K562 (cell line): Measurements from ENCODE around the gene ATXN3L. TPM values are rescaled to one million over a fixed set of nuclear protein-coding genes. Genes with fewer than 3 reads are reported as not detected.

Experiments used
- ATAC-seq: fragments of 200-7000 bp; cut with Tn5 transposase; 3 replicates; pipeline ENCODE4 v1.9.1; 2020; ENCODE audit warnings: moderate library complexity
- BruUV-seq: library from RNA; stranded (reverse); fragments of 400-500 nt; replicated peaks from 2 replicates; lab custom pipeline; 2021; lab: Mats Ljungman, UMichigan
- CTCF ChIA-PET: fragments of 300-600 bp; formaldehyde crosslinking; extraction: SDS; loops from one replicate; lab custom pipeline; 2021; ENCODE audit warnings: low intra/inter-chr PET ratio; lab: Yijun Ruan, JAX
- POLR2A ChIA-PET: fragments of 300-600, 350-650 bp; sonication (Branson Sonifier 250); formaldehyde crosslinking; extraction: SDS; loops from one replicate; lab custom pipeline; 2021; ENCODE audit warnings: antibody characterized with exemption, inconsistent platforms; lab: Yijun Ruan, JAX
- DNase-seq, 4 experiments: peaks; one replicate each; pipeline versions ENCODE4 v3.0.0 to v3.0.0-alpha.2; 2011 to 2018; ENCODE audit warnings: low spot score in 3 of 4, mixed read lengths in 3 of 4; ENCODE audit errors: extremely low read depth in 1 of 4
- FAIRE-seq: peaks from 2 replicates; lab custom pipeline; 2011; peaks lifted over from hg19 to GRCh38; lab: Jason Lieb, UNC
- H2AFZ ChIP-seq: 2 replicates; pipeline ENCODE4 v1.6.0; 2011; ENCODE audit warnings: low read depth, low read length, control low read depth, inconsistent platforms
- H3K27ac ChIP-seq: fragments of 200-600 bp; 3 replicates; pipeline ENCODE4 v1.8.0; 2011; ENCODE audit warnings: low read depth, mild to moderate bottlenecking, control low read depth, inconsistent platforms, low read length, moderate library complexity, mixed read lengths; ENCODE audit errors: extremely low read depth
- H3K27me3 ChIP-seq, 2 experiments: fragments of 300-600 bp in 1 of 2; 2 replicates in 1 of 2; 3 replicates in 1 of 2; pipeline versions ENCODE4 v1.6.0 to v1.8.0; 2011; ENCODE audit warnings: inconsistent platforms in 2 of 2, low read length in 2 of 2, mild to moderate bottlenecking in 1 of 2, mixed read lengths in 1 of 2, moderate library complexity in 1 of 2; ENCODE audit not compliant: control insufficient read depth in 2 of 2, insufficient read depth in 2 of 2
- H3K36me3 ChIP-seq: fragments of 300-600 bp; 3 replicates; pipeline ENCODE4 v1.8.0; 2011; ENCODE audit warnings: mild to moderate bottlenecking, low read length, inconsistent platforms; ENCODE audit not compliant: control insufficient read depth, insufficient read depth
- H3K4me1 ChIP-seq, 2 experiments: fragments of 200-600 bp in 1 of 2; replicated peaks in 1 of 2; 2 replicates in 1 of 2; 3 replicates in 1 of 2; pipeline versions ENCODE4 v1.5.1 to v1.8.0; 2011; ENCODE audit warnings: inconsistent platforms in 2 of 2, low read length in 2 of 2, mild to moderate bottlenecking in 1 of 2, mixed read lengths in 1 of 2, moderate library complexity in 1 of 2; ENCODE audit not compliant: control insufficient read depth in 2 of 2, insufficient read depth in 2 of 2
- H3K4me2 ChIP-seq: 2 replicates; pipeline ENCODE4 v1.6.1; 2011; ENCODE audit warnings: low read length, control low read depth, inconsistent platforms, mixed read lengths; ENCODE audit not compliant: insufficient read depth
- H3K4me3 ChIP-seq: fragments of 200-600 bp; sonication (generic), shearing (Covaris generic); 2 replicates; pipeline ENCODE4 v1.5.1; 2016; ENCODE audit warnings: control low read depth, inconsistent platforms
- H3K79me2 ChIP-seq: fragments of 200-600 bp; 3 replicates; pipeline ENCODE4 v1.8.0; 2011; ENCODE audit warnings: low read length, inconsistent platforms; ENCODE audit not compliant: control insufficient read depth, insufficient read depth
- H3K9ac ChIP-seq, 2 experiments: 2 replicates each; pipeline versions ENCODE4 v1.6.0 to v1.6.1; 2011; ENCODE audit warnings: low read depth in 2 of 2, low read length in 2 of 2, control low read depth in 1 of 2, inconsistent platforms in 1 of 2, mild to moderate bottlenecking in 1 of 2, mixed read lengths in 1 of 2; ENCODE audit not compliant: insufficient read depth in 1 of 2
- H3K9me1 ChIP-seq: one replicate; pipeline ENCODE4 v1.6.0; 2011; ENCODE audit warnings: inconsistent platforms, mild to moderate bottlenecking, low read length, moderate library complexity; ENCODE audit not compliant: control insufficient read depth, insufficient read depth
- H3K9me3 ChIP-seq: replicated peaks from 2 replicates; pipeline ENCODE4 v1.5.1; 2011; ENCODE audit warnings: low read depth, low read length, inconsistent platforms; ENCODE audit not compliant: control insufficient read depth, insufficient read depth
- H4K20me1 ChIP-seq: replicated peaks from 2 replicates; pipeline ENCODE4 v1.6.1; 2011; ENCODE audit warnings: low read length, inconsistent platforms, mixed read lengths; ENCODE audit not compliant: control insufficient read depth, insufficient read depth
- BACH1 ChIP-seq: fragments of 200-800 bp; sonication (Bioruptor generic); IDR thresholded peaks from 2 replicates; pipeline ENCODE4 v1.6.1; 2016; ENCODE audit warnings: missing genetic modification characterization, missing compliant biosample characterization
- CBX5 ChIP-seq: IDR thresholded peaks from 2 replicates; pipeline ENCODE4 v1.6.1; 2014; ENCODE audit warnings: low read depth, borderline replicate concordance
- ETS1 ChIP-seq: conservative IDR thresholded peaks from 2 replicates; pipeline ENCODE4 v1.6.1; 2011; ENCODE audit warnings: low read depth, mild to moderate bottlenecking, low read length; ENCODE audit not compliant: control insufficient read depth
- GATAD2A ChIP-seq: fragments of 450-650 bp; IDR thresholded peaks from 2 replicates; pipeline ENCODE4 v1.6.1; 2017
- LCOR ChIP-seq: sonication (generic); formaldehyde crosslinking; IDR thresholded peaks from 2 replicates; pipeline ENCODE4 v1.8.0; 2022; ENCODE audit warnings: mild to moderate bottlenecking, missing genetic modification reagents
- POLR2H ChIP-seq: IDR thresholded peaks from 2 replicates; pipeline ENCODE4 v1.6.1; 2016; ENCODE audit warnings: missing genetic modification characterization, low read depth, mild to moderate bottlenecking, control low read depth, missing compliant biosample characterization, moderate library complexity
- SAP30 ChIP-seq: fragments of 200-600 bp; sonication (generic); IDR thresholded peaks from 2 replicates; pipeline ENCODE4 v1.6.1; 2012; ENCODE audit warnings: borderline replicate concordance, low read depth, mild to moderate bottlenecking, moderate library complexity, low read length, control low read depth, inconsistent platforms; ENCODE audit not compliant: insufficient read depth, poor library complexity, severe bottlenecking
- SMAD3 ChIP-seq: fragments of 450-650 bp; formaldehyde crosslinking; conservative IDR thresholded peaks from 2 replicates; pipeline ENCODE4 v1.4.0; 2020; ENCODE audit warnings: mild to moderate bottlenecking
- ZNF766 ChIP-seq: fragments of 200-800 bp; sonication (Bioruptor generic); conservative IDR thresholded peaks from 2 replicates; pipeline ENCODE4 v1.6.1; 2016; ENCODE audit warnings: missing genetic modification characterization, missing compliant biosample characterization
- ZNF778 ChIP-seq: fragments of 450-650 bp; formaldehyde crosslinking; IDR thresholded peaks from 2 replicates; pipeline ENCODE4 v1.4.0; 2020; ENCODE audit warnings: mild to moderate bottlenecking, moderate library complexity
- WGBS: fragments of 100-300 bp; shearing (Covaris generic); methylation state at CpG from one replicate; pipeline ENCODE4 v1.1.6; 2016; ENCODE audit warnings: low coverage, mixed read lengths; ENCODE audit not compliant: insufficient coverage; ENCODE audit errors: missing lambda C conversion rate; 5-methylcytosine and 5-hydroxymethylcytosine counted together
- in situ Hi-C: fragments of 300-500 bp; cut with MboI; formaldehyde crosslinking; loops from 4 replicates; pipeline ENCODE4 v1.15.0; 2018; ENCODE audit warnings: inconsistent platforms, mixed read lengths
- intact Hi-C: fragments of 100-400 bp; cut with micrococcal nuclease; formaldehyde crosslinking; loops from 2 replicates; pipeline ENCODE4 v1.14.2; 2022
- polyA plus RNA-seq, 8 experiments: library from polyadenylated mRNA; depleted of rRNA in 4 of 8; stranded (reverse) in 5 of 8; unstranded in 3 of 8; fragments of >200 nt; fragmentation: Nextera tagmentation in 2 of 8; fragmentation: Illumina TruSeq in 1 of 8; extraction: Ambion mirVana in 2 of 8; extraction: Trizol in 1 of 8; gene quantifications; 2 replicates each; pipeline versions ENCODE4 v1.2.1 to v1.2.3, GENCODE V29; 2011 to 2014; ENCODE audit warnings: inconsistent platforms in 1 of 8, missing spikeins in 1 of 8
- total RNA-seq, 7 experiments: library from RNA; depleted of rRNA in 6 of 7; stranded (reverse); fragments of >200 nt in 6 of 7; fragmentation: Illumina TruSeq in 2 of 7; extraction: Trizol in 2 of 7; gene quantifications; 2 replicates each; pipeline versions ENCODE4 v1.2.1 to v1.2.3, GENCODE V29; 2011 to 2021; ENCODE audit warnings: low replicate concordance in 1 of 7
- TF ChIP-seq, protein P1 (sequence below), 3 experiments: fragments of 200-800 bp in 1 of 3; sonication (Bioruptor generic) in 1 of 3; sonication (generic) in 1 of 3; formaldehyde crosslinking in 1 of 3; IDR thresholded peaks; 2 replicates each; pipeline versions ENCODE4 v1.6.1 to v1.8.0; 2016 to 2022; ENCODE audit warnings: mild to moderate bottlenecking in 2 of 3, missing compliant biosample characterization in 2 of 3, missing genetic modification characterization in 2 of 3, missing genetic modification reagents in 1 of 3
- TF ChIP-seq, protein P2 (sequence below): IDR thresholded peaks from 2 replicates; pipeline ENCODE4 v1.6.1; 2011; ENCODE audit not compliant: insufficient read length; ENCODE audit errors: extremely low read depth

Gene ATXN3L
- total and polyA plus RNA-seq, 9 of the 15 experiments (the other 6 are each of a cell fraction or from before 2014, with no cell fraction given), result 0.04 to 0.31 TPM; not detected in 7

GRCh38 chrX:13327666-13328065, 7.8 kb upstream of the ATXN3L start:
- Histone ChIP-seq H2AFZ (no peak overlapping the region), H3K9ac (no peak overlapping the region), H3K4me3 (no peak overlapping the region), H4K20me1 (no peaks in the 10 kb centered on the region), H3K79me2 (no peaks in the 10 kb centered on the region), H3K27me3 (no peaks in the 10 kb centered on the region), H3K36me3 (peaks cover 88% of the 10 kb centered on the region), H3K9me3 (no peaks in the 10 kb centered on the region), H3K4me2 (no peak overlapping the region), H3K9me1 (no peaks in the 10 kb centered on the region), H3K27ac (no peak overlapping the region), H3K4me1 (no peaks in the 10 kb centered on the region)
- CTCF ChIA-PET, result no interaction called here
- POLR2A ChIA-PET, result interaction anchor here (0.6 kb wide), 1 partner anchor 8 kb away, joined by 3 read pairs; the partner anchor contains the start of gene ATXN3L
- 36% methylated on average over 8 of the region's 8 CpGs for WGBS
- in situ Hi-C loops, result no loop called here
- intact Hi-C loops, result no loop called here
- FAIRE-seq (no peak), ATAC-seq (no peak), DNase-seq (no peak)
- no TSS peak for BruUV-seq
- TF ChIP-seq BACH1 (tag), result no peak
- TF ChIP-seq, protein P1, sequence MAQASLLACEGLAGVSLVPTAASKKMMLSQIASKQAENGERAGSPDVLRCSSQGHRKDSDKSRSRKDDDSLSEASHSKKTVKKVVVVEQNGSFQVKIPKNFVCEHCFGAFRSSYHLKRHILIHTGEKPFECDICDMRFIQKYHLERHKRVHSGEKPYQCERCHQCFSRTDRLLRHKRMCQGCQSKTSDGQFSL (CRISPR knock-in tag; IDR thresholded peaks at IDR 0.05), result no peak
- TF ChIP-seq, protein P1 (tag; IDR thresholded peaks at IDR 0.05), result no peak
- TF ChIP-seq ETS1, result no peak
- no peak for TF ChIP-seq SAP30
- TF ChIP-seq POLR2H (tag), result no peak
- TF ChIP-seq ZNF778 (CRISPR knock-in tag), result no peak
- no peak for TF ChIP-seq LCOR (CRISPR knock-in tag)
- TF ChIP-seq CBX5, result no peak
- TF ChIP-seq ZNF766 (CRISPR knock-in tag), result no peak
- TF ChIP-seq GATAD2A, result no peak
- TF ChIP-seq SMAD3 (CRISPR knock-in tag), result no peak
- TF ChIP-seq, protein P2, sequence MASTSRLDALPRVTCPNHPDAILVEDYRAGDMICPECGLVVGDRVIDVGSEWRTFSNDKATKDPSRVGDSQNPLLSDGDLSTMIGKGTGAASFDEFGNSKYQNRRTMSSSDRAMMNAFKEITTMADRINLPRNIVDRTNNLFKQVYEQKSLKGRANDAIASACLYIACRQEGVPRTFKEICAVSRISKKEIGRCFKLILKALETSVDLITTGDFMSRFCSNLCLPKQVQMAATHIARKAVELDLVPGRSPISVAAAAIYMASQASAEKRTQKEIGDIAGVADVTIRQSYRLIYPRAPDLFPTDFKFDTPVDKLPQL, result no peak
